Fibroblast of pulmonary artery (primary cell): Measurements from ENCODE around the gene TANGO2.

Experiments used
- DNase-seq: peaks from one replicate; pipeline ENCODE4 v3.0.0-alpha.2; 2010; ENCODE audit warnings: low read depth
- H3K4me3 ChIP-seq: replicated peaks from 2 replicates; pipeline ENCODE4 v1.5.1; 2011; ENCODE audit warnings: low read depth, mild to moderate bottlenecking, control low read depth, low read length, moderate library complexity
- TF ChIP-seq, protein P1 (sequence below): IDR thresholded peaks from 2 replicates; pipeline ENCODE4 v1.5.1; 2011; ENCODE audit warnings: mild to moderate bottlenecking, control low read depth, low read length, inconsistent platforms; ENCODE audit errors: missing control alignments

TANGO2 gene

DNA sequence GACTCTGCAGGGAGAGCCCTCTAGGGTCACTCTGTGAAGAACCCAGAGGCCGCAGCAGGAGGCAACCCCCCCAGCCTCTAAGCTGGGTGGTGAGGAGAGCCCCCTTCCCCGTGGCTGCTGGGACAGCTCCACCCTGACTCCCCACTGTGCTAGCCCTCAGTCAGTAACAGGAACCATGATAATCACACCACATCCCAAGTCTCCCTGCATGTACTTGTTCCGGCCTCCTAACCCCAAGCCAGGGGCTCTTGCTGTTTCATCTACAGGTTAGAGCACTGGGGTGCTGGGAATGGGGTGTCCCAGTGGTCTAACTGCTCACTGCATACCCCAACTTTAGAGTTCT lies 31.2 kb upstream of the TANGO2 start:
- no peak for DNase-seq
- no peak overlapping the region for H3K4me3 ChIP-seq
- TF ChIP-seq, protein P1, sequence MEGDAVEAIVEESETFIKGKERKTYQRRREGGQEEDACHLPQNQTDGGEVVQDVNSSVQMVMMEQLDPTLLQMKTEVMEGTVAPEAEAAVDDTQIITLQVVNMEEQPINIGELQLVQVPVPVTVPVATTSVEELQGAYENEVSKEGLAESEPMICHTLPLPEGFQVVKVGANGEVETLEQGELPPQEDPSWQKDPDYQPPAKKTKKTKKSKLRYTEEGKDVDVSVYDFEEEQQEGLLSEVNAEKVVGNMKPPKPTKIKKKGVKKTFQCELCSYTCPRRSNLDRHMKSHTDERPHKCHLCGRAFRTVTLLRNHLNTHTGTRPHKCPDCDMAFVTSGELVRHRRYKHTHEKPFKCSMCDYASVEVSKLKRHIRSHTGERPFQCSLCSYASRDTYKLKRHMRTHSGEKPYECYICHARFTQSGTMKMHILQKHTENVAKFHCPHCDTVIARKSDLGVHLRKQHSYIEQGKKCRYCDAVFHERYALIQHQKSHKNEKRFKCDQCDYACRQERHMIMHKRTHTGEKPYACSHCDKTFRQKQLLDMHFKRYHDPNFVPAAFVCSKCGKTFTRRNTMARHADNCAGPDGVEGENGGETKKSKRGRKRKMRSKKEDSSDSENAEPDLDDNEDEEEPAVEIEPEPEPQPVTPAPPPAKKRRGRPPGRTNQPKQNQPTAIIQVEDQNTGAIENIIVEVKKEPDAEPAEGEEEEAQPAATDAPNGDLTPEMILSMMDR, result no peak

DNA sequence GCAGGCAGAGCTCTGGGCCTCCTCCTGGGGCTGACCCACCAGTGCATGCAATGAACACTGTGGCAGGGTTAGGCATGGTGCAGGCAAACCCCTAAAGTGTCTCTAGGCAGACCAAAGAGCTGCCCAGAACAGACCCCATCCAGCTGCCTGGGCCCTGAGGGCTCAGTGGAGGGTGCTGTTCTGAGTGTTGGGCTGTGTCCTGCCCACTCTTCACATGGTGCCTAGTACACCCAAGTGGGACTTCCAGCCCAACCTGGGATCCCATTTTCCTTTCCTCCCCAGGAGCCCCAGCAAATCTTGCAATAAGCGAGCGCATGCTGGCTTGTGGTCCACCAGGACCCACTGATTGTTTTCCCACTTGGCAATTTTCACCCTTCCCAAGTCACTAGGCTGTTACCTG lies 30.7 kb upstream of the TANGO2 start:
- TF ChIP-seq, protein P1, result no peak
- DNase-seq, result no peak
- no peak overlapping the region for H3K4me3 ChIP-seq

DNA sequence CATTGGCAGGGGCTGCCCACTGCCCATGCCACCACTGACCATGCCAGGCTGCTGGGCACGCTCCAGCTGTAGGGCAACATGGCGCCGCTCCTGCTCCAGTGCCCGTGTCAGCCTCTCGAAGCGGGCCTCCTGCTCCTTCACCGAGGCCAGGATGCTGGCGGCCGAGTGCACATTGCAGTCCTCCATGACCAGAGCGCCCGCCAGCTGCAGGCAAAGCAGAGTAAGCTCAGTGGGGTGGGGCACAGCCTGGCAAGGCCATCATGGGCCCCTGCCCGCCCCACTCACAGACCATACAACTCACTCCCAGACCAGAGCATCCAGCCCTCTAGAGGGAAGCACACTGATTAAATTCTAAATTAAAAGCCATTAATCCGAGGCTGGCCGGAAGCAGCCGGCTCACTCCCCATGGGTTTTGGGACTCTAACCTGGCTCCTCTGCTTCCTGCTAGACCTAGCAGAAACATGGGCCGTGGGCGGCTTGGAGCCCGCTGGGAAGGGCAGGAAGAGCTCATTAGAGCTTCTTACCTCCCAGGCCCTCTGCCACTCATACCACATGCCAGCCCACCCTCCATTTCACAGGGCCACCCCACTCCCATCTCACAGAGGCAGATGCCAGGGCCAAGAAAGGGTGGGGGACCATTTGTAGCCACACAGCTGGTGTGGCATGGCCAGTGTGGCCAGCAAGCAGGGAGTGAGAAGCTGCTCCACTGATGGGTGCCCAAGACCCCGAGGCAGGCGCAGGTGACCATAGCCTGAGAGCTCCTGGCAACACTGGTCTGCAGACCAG lies 30.1 kb upstream of the TANGO2 start:
- DNase-seq, result no peak
- TF ChIP-seq, protein P1, result no peak
- H3K4me3 ChIP-seq, result no peak overlapping the region

DNA sequence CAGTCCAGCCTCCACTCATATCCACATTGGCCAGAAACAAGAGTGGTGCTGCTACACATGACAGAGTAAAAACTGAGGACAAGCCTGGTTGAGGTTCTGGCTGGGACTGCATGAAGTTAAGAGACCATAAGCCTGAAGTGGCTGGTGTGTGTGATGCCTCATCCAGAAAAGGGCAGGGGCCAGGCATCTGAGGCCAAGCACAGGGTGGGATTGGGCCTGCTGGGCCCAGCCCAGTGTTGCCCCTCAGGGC lies 29.6 kb upstream of the TANGO2 start:
- TF ChIP-seq, protein P1, result no peak
- DNase-seq, result no peak
- no peak overlapping the region for H3K4me3 ChIP-seq

DNA sequence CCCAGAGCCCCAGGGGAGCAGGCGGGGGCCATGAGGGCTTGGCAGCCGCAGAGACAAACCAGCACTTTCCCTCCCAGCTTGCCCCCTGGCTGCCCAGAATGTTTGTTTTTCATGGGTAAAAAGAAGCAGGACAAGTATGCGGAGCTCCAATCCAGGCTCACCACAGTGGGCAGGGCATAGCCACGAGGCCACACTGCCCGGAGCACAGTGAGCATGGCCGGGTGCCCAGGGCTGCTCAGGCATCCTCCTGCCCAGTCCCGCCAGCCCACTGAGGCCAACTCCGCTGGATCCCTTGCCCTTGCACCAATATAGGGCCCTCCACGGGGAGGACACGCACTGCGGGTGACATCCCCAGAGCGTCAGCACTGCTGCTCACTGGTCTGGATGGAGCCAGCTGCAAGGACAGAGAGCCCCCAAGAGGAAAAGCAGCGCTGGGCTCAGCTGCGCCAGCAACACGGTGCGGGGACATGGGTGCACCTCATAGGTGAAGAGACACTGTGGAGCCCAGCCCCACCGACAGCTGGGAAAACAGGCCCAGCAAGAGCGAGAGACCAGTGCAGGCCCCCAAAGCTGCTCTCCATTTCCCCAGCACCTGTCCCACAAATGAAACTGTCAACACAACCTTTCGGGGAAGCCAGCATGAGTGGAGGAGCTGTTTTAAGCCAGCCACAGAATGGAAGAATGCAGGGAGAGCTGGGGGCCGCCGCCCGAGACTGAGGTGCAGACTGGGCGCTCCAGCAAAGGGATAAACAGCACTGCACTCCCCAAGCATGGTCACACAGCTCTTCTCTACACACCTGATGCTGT lies 29.1 kb upstream of the TANGO2 start:
- no peak for DNase-seq
- TF ChIP-seq, protein P1, result no peak
- H3K4me3 ChIP-seq, result no peak overlapping the region

DNA sequence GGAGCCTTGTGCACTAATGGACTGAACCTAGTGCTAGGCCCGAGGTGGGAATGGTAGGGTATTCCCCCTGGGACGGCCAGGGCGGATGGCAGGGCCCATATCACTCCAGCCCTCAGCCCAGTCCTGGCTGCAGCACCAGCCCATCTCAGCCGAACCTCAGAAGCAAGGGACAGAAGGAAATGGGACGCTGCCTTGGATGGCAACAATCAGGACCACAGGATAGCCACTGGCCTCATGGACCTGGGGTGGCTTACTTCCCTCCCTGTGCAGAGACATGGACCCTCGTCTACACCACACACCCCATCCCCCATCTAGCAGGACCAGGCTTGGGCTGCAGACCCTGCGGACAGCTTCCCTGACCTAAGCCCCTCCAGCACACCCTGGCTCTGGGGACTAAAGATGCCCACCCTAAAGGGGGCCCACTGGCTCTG lies 28.4 kb upstream of the TANGO2 start:
- TF ChIP-seq, protein P1, result no peak
- no peak overlapping the region for H3K4me3 ChIP-seq
- no peak for DNase-seq
